ENCODE measurements around the gene ZC2HC1C. TPM values are rescaled to one million over a fixed set of nuclear protein-coding genes. Genes with fewer than 3 reads are reported as not detected.

Gene ZC2HC1C
- total and polyA plus RNA-seq, 5 donors from 2014 or later, result 0.49 to 0.99 (median 0.88) TPM; not detected in 1

- no peak overlapping the region for H3K27ac Mint-ChIP-seq
Observed at GRCh38 chr14:75054421-75054820, 15.0 kb upstream of the ZC2HC1C start.

GRCh38 chr14:75059642-75060041 is 9.8 kb upstream of the ZC2HC1C start:
- Histone ChIP-seq H3K27me3 (ENCODE audit: control insufficient read depth, insufficient read depth, low read length) (no peaks in the 10 kb centered on the region), H3K4me1 (ENCODE audit: control insufficient read depth, insufficient read depth, low read length, poor library complexity, severe bottlenecking) (peaks cover 11% of the 10 kb centered on the region), H3K27ac (ENCODE audit: insufficient read depth, low read length, poor library complexity, severe bottlenecking) (no peak overlapping the region), H3K4me3 (ENCODE audit: low read depth, low read length) (no peak overlapping the region), H3K36me3 (ENCODE audit: control insufficient read depth, insufficient read depth, low read length) (peaks cover 2% of the 10 kb centered on the region), H3K9me3 (ENCODE audit: control insufficient read depth in 2 of 2, low read length in 2 of 2) (no peaks in the 10 kb centered on the region)
- H3K9me3 Mint-ChIP-seq, result no peaks in the 10 kb centered on the region
- no peaks in the 10 kb centered on the region for H3K27me3 Mint-ChIP-seq
- H3K27ac Mint-ChIP-seq, result peak overlapping the region in 1 of 3 donors; percentile 3
- H3K4me3 Mint-ChIP-seq, result peak overlapping the region in 1 of 4 donors; percentile 47
- peaks cover 17% of the 10 kb centered on the region for H3K36me3 Mint-ChIP-seq
- H3K4me1 Mint-ChIP-seq, result peaks cover 24 to 56% (median 43%) of the 10 kb centered on the region in 4 donors
- DNase-seq (no peak), ATAC-seq (ENCODE audit: low read depth in 2 of 2) (no peak)

More at GRCh38 chr14:75054421-75054820, 15.0 kb upstream of the ZC2HC1C start:
- no peaks in the 10 kb centered on the region for H3K9me3 Mint-ChIP-seq
- peaks cover 28 to 47% (median 34%) of the 10 kb centered on the region in 4 donors for H3K4me1 Mint-ChIP-seq
- no peaks in the 10 kb centered on the region for H3K27me3 ChIP-seq (ENCODE audit: control insufficient read depth, insufficient read depth, low read length)
- no peaks in the 10 kb centered on the region for H3K36me3 ChIP-seq (ENCODE audit: control insufficient read depth, insufficient read depth, low read length)
- peaks cover 12% of the 10 kb centered on the region for H3K36me3 Mint-ChIP-seq
- H3K27ac ChIP-seq (ENCODE audit: insufficient read depth, low read length, poor library complexity, severe bottlenecking), result no peak overlapping the region
- no peaks in the 10 kb centered on the region for H3K9me3 ChIP-seq (ENCODE audit: control insufficient read depth in 2 of 2, low read length in 2 of 2)
- H3K4me1 ChIP-seq (ENCODE audit: control insufficient read depth, insufficient read depth, low read length, poor library complexity, severe bottlenecking), result peaks cover 20% of the 10 kb centered on the region
- no peak for ATAC-seq (ENCODE audit: low read depth in 2 of 2)
- H3K4me3 ChIP-seq (ENCODE audit: low read depth, low read length), result no peak overlapping the region
- peak overlapping the region in 1 of 4 donors; percentile 96 for H3K4me3 Mint-ChIP-seq
- peaks cover 5% of the 10 kb centered on the region for H3K27me3 Mint-ChIP-seq
- no peak for DNase-seq

- peak overlapping the region in 1 of 3 donors; percentile 41 for H3K27ac Mint-ChIP-seq
- no peak overlapping the region for H3K27ac ChIP-seq (ENCODE audit: insufficient read depth, low read length, poor library complexity, severe bottlenecking)
- no peak overlapping the region for H3K4me3 ChIP-seq (ENCODE audit: low read depth, low read length)
- ATAC-seq (ENCODE audit: low read depth in 2 of 2) (no peak), DNase-seq (no peak)
- no peaks in the 10 kb centered on the region for H3K27me3 Mint-ChIP-seq
- no peaks in the 10 kb centered on the region for H3K9me3 Mint-ChIP-seq
- peaks cover 24 to 54% (median 46%) of the 10 kb centered on the region in 4 donors for H3K4me1 Mint-ChIP-seq
- peaks cover 11% of the 10 kb centered on the region for H3K4me1 ChIP-seq (ENCODE audit: control insufficient read depth, insufficient read depth, low read length, poor library complexity, severe bottlenecking)
- H3K4me3 Mint-ChIP-seq, result peak overlapping the region in 1 of 4 donors; percentile 58
- peaks cover 15% of the 10 kb centered on the region for H3K36me3 Mint-ChIP-seq
- H3K9me3 ChIP-seq (ENCODE audit: control insufficient read depth in 2 of 2, low read length in 2 of 2), result no peaks in the 10 kb centered on the region
- no peaks in the 10 kb centered on the region for H3K27me3 ChIP-seq (ENCODE audit: control insufficient read depth, insufficient read depth, low read length)
- peaks cover 2% of the 10 kb centered on the region for H3K36me3 ChIP-seq (ENCODE audit: control insufficient read depth, insufficient read depth, low read length)
Observed at GRCh38 chr14:75060420-75060819, 9.0 kb upstream of the ZC2HC1C start.

- peaks cover 24 to 48% (median 34%) of the 10 kb centered on the region in 4 donors for H3K4me1 Mint-ChIP-seq
- H3K4me1 ChIP-seq (ENCODE audit: control insufficient read depth, insufficient read depth, low read length, poor library complexity, severe bottlenecking), result peaks cover 11% of the 10 kb centered on the region
- ATAC-seq (ENCODE audit: low read depth in 2 of 2), result peak in 1 of 2 donors; percentile 12
- no peaks in the 10 kb centered on the region for H3K27me3 ChIP-seq (ENCODE audit: control insufficient read depth, insufficient read depth, low read length)
- H3K9me3 Mint-ChIP-seq, result no peaks in the 10 kb centered on the region
- H3K27ac ChIP-seq (ENCODE audit: insufficient read depth, low read length, poor library complexity, severe bottlenecking), result peak overlapping the region; percentile 78
- peak overlapping the region; percentile 97 to 99 (median 99) for H3K27ac Mint-ChIP-seq
- peaks cover 9% of the 10 kb centered on the region for H3K36me3 Mint-ChIP-seq
- no peaks in the 10 kb centered on the region for H3K9me3 ChIP-seq (ENCODE audit: control insufficient read depth in 2 of 2, low read length in 2 of 2)
- peak overlapping the region; percentile 91 for H3K4me3 ChIP-seq (ENCODE audit: low read depth, low read length)
- H3K36me3 ChIP-seq (ENCODE audit: control insufficient read depth, insufficient read depth, low read length), result peaks cover 2% of the 10 kb centered on the region
- H3K27me3 Mint-ChIP-seq, result no peaks in the 10 kb centered on the region
- DNase-seq, result no peak
- H3K4me3 Mint-ChIP-seq, result peak overlapping the region; percentile 99 to 100 (median 99)
Observed at GRCh38 chr14:75063013-75063412, 6.4 kb upstream of the ZC2HC1C start.

GRCh38 chr14:75063491-75064204 is 5.8 kb upstream of the ZC2HC1C start, which contains the start of gene ACYP1:
TSS of gene ACYP1 (minus strand) at chr14:75064024. CDS start at chr14:75063553, 471 bp downstream.
- H3K27me3 Mint-ChIP-seq, result no peaks in the 10 kb centered on the region
- H3K4me3 ChIP-seq (ENCODE audit: low read depth, low read length), result peak within 1 kb of the TSS; percentile 91
- peaks cover 2% of the 10 kb centered on the region for H3K36me3 ChIP-seq (ENCODE audit: control insufficient read depth, insufficient read depth, low read length)
- peaks cover 17% of the 10 kb centered on the region for H3K4me1 ChIP-seq (ENCODE audit: control insufficient read depth, insufficient read depth, low read length, poor library complexity, severe bottlenecking)
- peak within 1 kb of the TSS; percentile 97 to 99 (median 99) for H3K27ac Mint-ChIP-seq
- H3K9me3 Mint-ChIP-seq, result no peaks in the 10 kb centered on the region
- no peaks in the 10 kb centered on the region for H3K9me3 ChIP-seq (ENCODE audit: control insufficient read depth in 2 of 2, low read length in 2 of 2)
- DNase-seq (peak; percentile 84 to 92 (median 88)), ATAC-seq (ENCODE audit: low read depth in 2 of 2) (peak; percentile 98)
- H3K27ac ChIP-seq (ENCODE audit: insufficient read depth, low read length, poor library complexity, severe bottlenecking), result peak within 1 kb of the TSS; percentile 78
- no peaks in the 10 kb centered on the region for H3K27me3 ChIP-seq (ENCODE audit: control insufficient read depth, insufficient read depth, low read length)
- peak within 1 kb of the TSS; percentile 99 to 100 (median 99) for H3K4me3 Mint-ChIP-seq
- peaks cover 20 to 48% (median 33%) of the 10 kb centered on the region in 4 donors for H3K4me1 Mint-ChIP-seq
- H3K36me3 Mint-ChIP-seq, result peaks cover 9% of the 10 kb centered on the region

- no peaks in the 10 kb centered on the region for H3K27me3 Mint-ChIP-seq
- peaks cover 9% of the 10 kb centered on the region for H3K36me3 Mint-ChIP-seq
- peak overlapping the region; percentile 91 for H3K4me3 ChIP-seq (ENCODE audit: low read depth, low read length)
- peaks cover 19 to 46% (median 32%) of the 10 kb centered on the region in 4 donors for H3K4me1 Mint-ChIP-seq
- peaks cover 22% of the 10 kb centered on the region for H3K4me1 ChIP-seq (ENCODE audit: control insufficient read depth, insufficient read depth, low read length, poor library complexity, severe bottlenecking)
- DNase-seq (no peak), ATAC-seq (ENCODE audit: low read depth in 2 of 2) (peak; percentile 2 to 10)
- no peaks in the 10 kb centered on the region for H3K9me3 ChIP-seq (ENCODE audit: control insufficient read depth in 2 of 2, low read length in 2 of 2)
- H3K9me3 Mint-ChIP-seq, result no peaks in the 10 kb centered on the region
- H3K36me3 ChIP-seq (ENCODE audit: control insufficient read depth, insufficient read depth, low read length), result peaks cover 2% of the 10 kb centered on the region
- peak overlapping the region; percentile 78 for H3K27ac ChIP-seq (ENCODE audit: insufficient read depth, low read length, poor library complexity, severe bottlenecking)
- H3K27ac Mint-ChIP-seq, result peak overlapping the region; percentile 97 to 99 (median 99)
- H3K4me3 Mint-ChIP-seq, result peak overlapping the region; percentile 99 to 100 (median 99)
- no peaks in the 10 kb centered on the region for H3K27me3 ChIP-seq (ENCODE audit: control insufficient read depth, insufficient read depth, low read length)
Observed at GRCh38 chr14:75064205-75064567, 5.3 kb upstream of the ZC2HC1C start.

- Histone ChIP-seq H3K4me3 (ENCODE audit: low read depth, low read length) (no peak overlapping the region), H3K27me3 (ENCODE audit: control insufficient read depth, insufficient read depth, low read length) (no peaks in the 10 kb centered on the region), H3K27ac (ENCODE audit: insufficient read depth, low read length, poor library complexity, severe bottlenecking) (no peak overlapping the region), H3K9me3 (ENCODE audit: control insufficient read depth in 2 of 2, low read length in 2 of 2) (no peaks in the 10 kb centered on the region), H3K36me3 (ENCODE audit: control insufficient read depth, insufficient read depth, low read length) (no peaks in the 10 kb centered on the region), H3K4me1 (ENCODE audit: control insufficient read depth, insufficient read depth, low read length, poor library complexity, severe bottlenecking) (peaks cover 28% of the 10 kb centered on the region)
- Mint-ChIP-seq H3K27ac (no peak overlapping the region), H3K9me3 (no peaks in the 10 kb centered on the region), H3K27me3 (peaks cover 4% of the 10 kb centered on the region), H3K4me3 (no peak overlapping the region), H3K4me1 (peaks cover 6 to 35% (median 20%) of the 10 kb centered on the region in 4 donors), H3K36me3 (no peaks in the 10 kb centered on the region)
- DNase-seq (no peak), ATAC-seq (ENCODE audit: low read depth in 2 of 2) (no peak)
Observed at GRCh38 chr14:75066691-75067090, 2.8 kb upstream of the ZC2HC1C start.

All from CD4-positive, CD25-positive, alpha-beta regulatory T cell (primary cell).